GM21717 (cell line): ENCODE data around the gene TMEM88.

Experiments
- ATAC-seq: cut with Tn5 transposase; IDR thresholded peaks from one replicate; pipeline ENCODE4 v1.9.1; 2021; ENCODE audit warnings: mild to moderate bottlenecking, moderate library complexity; ENCODE audit not compliant: unreplicated experiment

The TMEM88 gene

GRCh38 chr17:7884581-7885366 lies 29.9 kb downstream of the TMEM88 start:
- no peak for ATAC-seq

GRCh38 chr17:7885367-7886226 lies 30.7 kb downstream of the TMEM88 start:
- no peak for ATAC-seq

- no peak for ATAC-seq
These were observed 31.6 kb downstream of the TMEM88 start for GRCh38 chr17:7886227-7887037.

- no peak for ATAC-seq
These were observed 32.2 kb downstream of the TMEM88 start for GRCh38 chr17:7887038-7887481.

DNA sequence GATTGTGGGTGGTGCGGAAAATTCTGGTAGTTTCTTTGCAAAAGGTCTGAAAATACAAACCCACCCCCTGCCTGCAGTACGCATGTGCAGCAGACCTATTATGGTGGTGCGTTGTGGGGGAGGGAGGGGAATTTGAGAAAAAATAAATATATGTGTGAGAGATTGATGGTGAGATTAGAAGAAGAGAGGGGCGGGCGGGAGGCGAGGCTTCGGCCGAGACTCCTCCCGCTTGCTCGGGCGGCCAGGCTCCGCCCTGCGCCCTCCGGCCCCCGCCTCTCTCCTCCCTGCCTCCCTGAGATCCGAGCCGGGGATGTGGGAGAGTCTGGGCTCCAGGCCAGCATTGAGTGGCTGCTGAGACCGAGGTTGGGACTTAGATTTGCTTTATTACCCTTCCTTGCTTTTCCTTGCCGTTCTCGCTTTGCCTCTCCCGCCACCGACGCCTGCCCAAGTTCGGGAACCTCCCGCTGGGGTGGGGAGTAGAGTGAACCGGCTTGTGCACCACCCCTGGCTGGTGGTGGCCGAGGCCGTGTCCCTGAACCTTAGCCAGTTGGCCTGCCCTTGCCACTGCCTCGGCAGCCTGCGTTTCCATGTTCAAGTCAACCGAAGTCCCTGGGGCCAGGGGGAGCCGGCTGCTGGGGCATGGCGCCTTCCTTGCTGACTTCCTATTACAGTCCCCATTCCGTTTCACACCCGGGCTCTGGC lies 32.8 kb downstream of the TMEM88 start:
- peak; percentile 44 for ATAC-seq

GRCh38 chr17:7888184-7888920 lies 33.5 kb downstream of the TMEM88 start, which contains the start of gene CHD3:
TSS of gene CHD3 (plus strand) at chr17:7888789. CDS start at chr17:7889001, 212 bp downstream.
- no peak for ATAC-seq

DNA sequence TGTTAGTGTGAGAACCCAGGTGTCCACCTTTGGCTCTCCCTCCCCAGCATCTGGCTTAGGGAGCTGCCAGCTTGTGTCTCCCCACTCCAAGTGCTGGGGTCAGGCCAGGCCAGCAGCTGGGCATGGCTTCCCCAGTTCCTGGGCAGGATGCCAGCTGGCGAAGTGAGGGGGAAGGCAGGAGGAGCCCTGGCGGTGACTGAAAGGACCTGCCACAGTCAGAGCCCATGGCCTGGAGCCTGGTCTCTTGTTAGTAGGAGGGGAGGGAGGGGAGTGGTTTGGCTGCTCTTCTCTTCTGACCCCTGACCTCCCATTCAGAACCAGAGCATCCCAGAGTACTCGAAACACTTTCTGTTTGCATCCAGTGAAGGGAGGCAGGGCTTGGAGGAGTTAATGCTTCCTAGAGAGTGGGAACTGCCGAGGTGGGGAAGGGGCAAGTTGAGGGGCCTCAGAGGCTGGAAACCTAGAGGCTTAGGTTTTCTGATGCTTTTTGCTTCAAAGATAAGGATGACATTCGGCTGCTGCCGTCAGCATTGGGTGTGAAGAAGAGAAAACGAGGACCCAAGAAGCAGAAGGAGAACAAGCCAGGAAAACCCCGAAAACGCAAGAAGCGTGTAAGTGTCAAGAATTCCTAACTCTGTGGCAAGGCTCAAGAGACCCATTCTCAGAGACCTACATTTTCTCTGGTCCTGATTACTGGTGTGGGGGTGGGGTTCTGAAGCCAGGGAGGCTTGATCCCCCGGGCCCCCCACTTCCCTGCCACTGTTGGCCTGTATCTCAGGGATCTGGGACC lies 34.5 kb downstream of the TMEM88 start:
- no peak for ATAC-seq

GRCh38 chr17:7893187-7893880 lies 38.5 kb downstream of the TMEM88 start:
- no peak for ATAC-seq

GRCh38 chr17:7894226-7894625 lies 39.4 kb downstream of the TMEM88 start:
- no peak for ATAC-seq

DNA sequence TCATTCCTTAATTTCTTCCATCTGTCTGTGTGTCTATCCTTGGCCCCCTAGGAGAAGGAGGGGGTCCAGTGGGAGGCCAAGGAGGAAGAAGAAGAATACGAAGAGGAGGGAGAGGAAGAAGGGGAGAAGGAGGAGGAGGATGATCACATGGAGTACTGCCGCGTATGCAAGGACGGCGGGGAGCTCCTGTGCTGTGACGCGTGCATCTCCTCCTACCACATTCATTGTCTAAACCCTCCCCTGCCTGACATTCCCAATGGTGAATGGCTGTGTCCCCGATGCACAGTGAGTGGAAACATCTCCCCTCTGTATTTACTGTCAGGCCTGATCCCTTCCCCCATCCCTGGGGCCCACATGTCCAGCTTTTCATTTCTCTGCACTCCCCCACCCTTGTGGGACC lies 40.0 kb downstream of the TMEM88 start:
- no peak for ATAC-seq

DNA sequence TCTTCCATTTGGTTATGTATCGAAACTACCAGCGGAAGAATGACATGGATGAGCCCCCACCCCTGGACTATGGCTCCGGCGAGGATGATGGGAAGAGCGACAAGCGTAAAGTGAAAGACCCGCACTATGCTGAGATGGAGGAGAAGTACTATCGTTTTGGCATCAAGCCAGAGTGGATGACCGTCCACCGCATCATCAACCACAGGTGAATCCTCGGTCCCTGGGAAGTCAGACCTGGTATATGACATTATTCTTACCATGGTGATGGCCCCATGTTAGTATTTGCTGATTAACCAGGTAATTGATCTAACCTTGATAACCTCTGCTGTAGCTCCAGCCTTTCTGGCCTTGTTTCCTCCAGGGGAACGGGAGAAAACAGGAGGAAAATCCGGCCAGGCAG lies 42.2 kb downstream of the TMEM88 start:
- no peak for ATAC-seq

DNA sequence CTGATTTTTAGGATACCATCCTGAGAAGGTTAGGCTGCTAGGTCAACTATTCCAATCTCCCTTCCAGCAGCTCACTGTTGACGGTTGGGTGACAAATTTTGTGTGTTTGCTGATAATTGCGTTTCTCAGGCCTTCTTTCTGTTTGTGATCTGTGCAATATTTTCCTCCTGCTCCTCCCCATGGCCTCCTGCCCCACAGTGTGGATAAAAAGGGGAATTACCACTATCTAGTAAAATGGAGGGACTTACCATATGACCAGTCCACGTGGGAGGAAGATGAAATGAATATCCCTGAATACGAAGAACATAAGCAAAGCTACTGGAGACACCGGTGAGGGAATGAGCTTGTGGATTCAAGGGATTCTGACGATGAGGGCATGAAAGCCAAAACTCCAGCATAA lies 42.9 kb downstream of the TMEM88 start:
- no peak for ATAC-seq

GRCh38 chr17:7903154-7904103 lies 48.6 kb downstream of the TMEM88 start:
- no peak for ATAC-seq
